T-helper 17 cell (primary cell): Measurements from ENCODE around the gene C16orf95. TPM values are rescaled to one million over a fixed set of nuclear protein-coding genes. Genes with fewer than 3 reads are reported as not detected.

Source experiments
- ATAC-seq: fragments of 150-1000 bp; cut with Tn5 transposase; 2 replicates; pipeline ENCODE4 v1.10.0; 2021; ENCODE audit warnings: mild to moderate bottlenecking, moderate library complexity
- DNase-seq, 3 donors: peaks; one replicate each; pipeline versions ENCODE4 v3.0.0 to v3.0.0-alpha.2; 2020 to 2021
- H3K9me3 ChIP-seq: one replicate; pipeline ENCODE4 v1.7.0; 2013; ENCODE audit warnings: low read length, mild to moderate bottlenecking; ENCODE audit not compliant: control insufficient read depth, poor library complexity, severe bottlenecking
- H3K27ac Mint-ChIP-seq: one replicate; pipeline ENCODE4 v1.8.0; 2022; ENCODE audit warnings: mild to moderate bottlenecking, moderate library complexity, mixed read lengths
- H3K27me3 Mint-ChIP-seq: one replicate; pipeline ENCODE4 v1.8.0; 2022; ENCODE audit warnings: mixed read lengths
- H3K36me3 Mint-ChIP-seq: one replicate; pipeline ENCODE4 v1.8.0; 2022; ENCODE audit warnings: low read depth, mixed read lengths
- H3K4me1 Mint-ChIP-seq: one replicate; pipeline ENCODE4 v1.8.0; 2022; ENCODE audit warnings: mild to moderate bottlenecking, mixed read lengths
- H3K4me3 Mint-ChIP-seq: one replicate; pipeline ENCODE4 v1.8.0; 2022; ENCODE audit warnings: mild to moderate bottlenecking, moderate library complexity, mixed read lengths
- total RNA-seq, 4 donors: library from RNA in 2 of 4; stranded (reverse) in 2 of 4; gene quantifications; one replicate each; pipeline ENCODE4 v1.2.3 and lab custom pipeline; 2022 to 2026

The C16orf95 gene
- total RNA-seq, 2 donors from 2014 or later = 2.0 to 2.6 TPM

- H3K9me3 ChIP-seq = no peaks in the 10 kb centered on the region
- Mint-ChIP-seq H3K27me3 (no peaks in the 10 kb centered on the region), H3K4me1 (peaks cover 8% of the 10 kb centered on the region), H3K4me3 (no peak overlapping the region), H3K36me3 (no peaks in the 10 kb centered on the region), H3K27ac (no peak overlapping the region)
- no peak for DNase-seq
- ATAC-seq = no peak
Observed at GRCh38 chr16:87295661-87296531, 21.3 kb downstream of the C16orf95 start.

DNA sequence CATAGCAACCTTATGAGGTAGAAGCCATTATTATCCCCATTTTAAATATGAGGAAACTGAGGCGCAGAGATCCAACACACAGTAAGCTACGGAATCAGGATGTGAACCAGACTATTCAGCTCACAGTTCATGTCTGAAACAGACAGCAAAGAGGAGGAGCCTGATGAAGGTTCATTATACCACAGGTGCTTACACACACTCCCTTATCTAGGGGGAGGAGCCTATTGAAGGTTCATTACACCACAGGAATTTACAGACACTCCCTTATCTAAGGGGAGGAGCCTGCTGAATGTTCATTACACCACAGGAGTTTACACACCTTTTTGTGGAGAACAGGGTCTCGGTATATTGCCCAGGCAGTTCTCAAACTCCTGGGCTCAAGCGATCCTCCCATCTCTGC lies 21.9 kb downstream of the C16orf95 start:
- Mint-ChIP-seq H3K27ac (no peak overlapping the region), H3K36me3 (no peaks in the 10 kb centered on the region), H3K27me3 (no peaks in the 10 kb centered on the region), H3K4me1 (peaks cover 8% of the 10 kb centered on the region), H3K4me3 (no peak overlapping the region)
- ATAC-seq (peak; percentile 61), DNase-seq (no peak)
- no peaks in the 10 kb centered on the region for H3K9me3 ChIP-seq

- Mint-ChIP-seq H3K36me3 (no peaks in the 10 kb centered on the region), H3K27me3 (no peaks in the 10 kb centered on the region), H3K4me3 (no peak overlapping the region), H3K27ac (no peak overlapping the region), H3K4me1 (peaks cover 8% of the 10 kb centered on the region)
- DNase-seq = no peak
- no peaks in the 10 kb centered on the region for H3K9me3 ChIP-seq
- ATAC-seq = no peak
Observed at GRCh38 chr16:87293990-87294389, 23.2 kb downstream of the C16orf95 start.

DNA sequence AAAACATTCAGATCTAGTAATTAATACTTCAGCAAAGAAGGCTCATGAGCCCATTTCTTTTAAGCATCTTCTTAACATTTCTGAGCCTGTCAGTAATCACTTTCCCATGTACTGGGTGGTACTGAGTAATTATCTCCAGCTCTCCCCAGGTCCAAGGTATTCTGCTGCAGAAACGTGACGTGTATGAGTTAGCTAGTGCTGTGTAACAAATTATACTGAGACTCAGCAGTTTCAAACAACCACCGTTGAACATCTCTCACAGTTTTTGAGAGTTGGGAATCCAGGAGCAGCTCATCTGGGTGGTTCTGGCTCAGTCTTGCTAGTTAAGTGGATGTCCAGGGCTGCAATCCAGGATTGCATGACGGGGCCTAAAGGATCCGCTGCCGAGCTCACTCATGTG lies 25.2 kb downstream of the C16orf95 start:
- Mint-ChIP-seq H3K27me3 (no peaks in the 10 kb centered on the region), H3K4me3 (no peak overlapping the region)
- no peak for ATAC-seq

DNA sequence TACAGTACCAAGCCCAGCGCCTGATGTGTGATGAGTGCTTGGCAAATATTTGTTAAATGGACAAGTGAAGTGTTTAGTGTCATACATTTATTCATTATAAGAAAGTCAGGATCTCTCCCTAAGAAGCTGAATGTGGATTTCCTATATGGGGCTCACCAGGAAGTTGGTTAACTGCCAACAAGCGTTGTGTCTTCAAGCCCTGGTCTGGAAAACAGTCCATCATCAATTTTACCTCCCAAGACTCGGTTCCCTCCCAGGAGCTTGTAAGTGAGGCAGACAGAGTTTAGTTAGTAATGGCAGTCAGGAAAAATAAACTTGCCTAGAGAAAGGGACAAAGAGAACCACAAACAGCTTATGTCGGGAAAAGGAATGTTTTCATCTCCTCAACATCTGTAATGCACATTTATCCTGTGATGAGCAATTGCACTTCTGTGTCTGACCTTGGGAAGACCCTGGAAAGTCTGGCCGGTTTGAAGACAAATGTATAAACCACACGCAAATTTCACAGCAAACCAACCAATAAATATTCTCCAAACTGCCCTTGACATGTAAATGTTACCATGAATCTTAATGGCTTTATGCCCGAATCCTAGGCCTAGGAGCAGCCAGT lies 28.3 kb downstream of the C16orf95 start:
- DNase-seq = no peak
- Mint-ChIP-seq H3K27me3 (no peaks in the 10 kb centered on the region), H3K27ac (no peak overlapping the region), H3K4me1 (no peaks in the 10 kb centered on the region), H3K36me3 (no peaks in the 10 kb centered on the region), H3K4me3 (no peak overlapping the region)
- ATAC-seq = no peak
- no peaks in the 10 kb centered on the region for H3K9me3 ChIP-seq

More for the DNA sequence above, 25.2 kb downstream of the C16orf95 start:
- Mint-ChIP-seq H3K4me1 (no peaks in the 10 kb centered on the region), H3K27ac (no peak overlapping the region), H3K36me3 (no peaks in the 10 kb centered on the region)
- H3K9me3 ChIP-seq = no peaks in the 10 kb centered on the region
- no peak for DNase-seq

DNA sequence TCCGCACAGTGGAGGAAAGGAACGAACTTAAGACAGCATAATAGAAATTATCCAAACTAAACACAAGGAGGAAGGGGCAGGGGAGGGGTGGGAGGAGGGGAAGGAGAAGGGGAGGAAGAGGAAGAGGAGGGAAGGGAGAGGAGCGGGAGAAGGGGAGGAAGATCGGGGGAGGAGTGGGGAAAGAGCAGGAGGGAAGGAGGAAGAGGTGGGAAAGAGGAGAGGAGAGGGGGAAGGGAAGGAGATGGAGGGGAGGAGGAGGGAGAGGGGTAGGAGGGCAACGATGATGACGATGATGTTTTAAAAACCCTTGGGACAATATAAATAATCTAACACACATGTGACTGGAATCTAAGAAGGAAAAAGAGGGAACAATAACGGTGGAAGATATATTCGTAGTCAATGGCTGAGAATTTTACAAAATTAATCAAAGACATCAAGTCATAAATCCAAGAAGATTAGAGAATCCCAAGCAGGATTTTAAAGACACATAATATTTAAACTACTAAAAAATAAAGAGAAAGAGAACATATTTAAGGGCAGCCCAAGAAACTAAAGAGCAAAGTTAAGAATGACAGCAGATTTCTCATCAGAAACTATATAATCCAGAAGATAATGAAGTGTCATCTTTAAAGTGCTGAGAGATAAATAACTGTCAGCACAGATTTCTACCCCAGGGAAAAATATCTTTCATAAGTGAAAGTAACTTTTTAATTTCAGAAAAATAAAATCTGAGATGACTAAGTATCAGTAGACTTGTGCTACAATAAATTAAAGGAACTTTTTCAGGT lies 30.2 kb downstream of the C16orf95 start:
- DNase-seq (no peak), ATAC-seq (no peak)
- H3K9me3 ChIP-seq = no peaks in the 10 kb centered on the region
- H3K4me3 Mint-ChIP-seq = no peak overlapping the region
- H3K4me1 Mint-ChIP-seq = no peaks in the 10 kb centered on the region
- H3K27ac Mint-ChIP-seq = no peak overlapping the region
- no peaks in the 10 kb centered on the region for H3K36me3 Mint-ChIP-seq
- H3K27me3 Mint-ChIP-seq = no peaks in the 10 kb centered on the region

DNA sequence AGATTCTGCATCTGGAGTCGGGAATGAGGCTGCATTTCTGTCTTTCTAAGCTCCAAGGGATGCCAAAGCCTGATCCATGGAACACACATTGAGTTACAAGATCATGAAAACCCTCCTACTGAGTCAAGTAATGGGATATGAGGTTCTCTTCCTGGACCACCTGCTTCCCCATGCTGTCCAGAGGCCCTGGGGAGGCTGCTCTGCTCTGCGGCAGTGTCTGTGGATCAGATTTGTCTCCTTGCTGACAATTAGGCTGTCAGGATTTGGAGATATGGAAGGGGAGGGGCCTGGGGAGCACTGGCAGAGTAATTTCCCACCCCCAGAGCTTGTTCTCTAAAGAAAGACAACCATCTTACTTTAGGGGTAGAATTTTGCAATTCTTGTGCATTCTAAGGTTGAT lies 33.0 kb downstream of the C16orf95 start:
- H3K4me3 Mint-ChIP-seq = no peak overlapping the region
- no peak overlapping the region for H3K27ac Mint-ChIP-seq
- DNase-seq = no peak
- no peaks in the 10 kb centered on the region for H3K27me3 Mint-ChIP-seq
- H3K36me3 Mint-ChIP-seq = no peaks in the 10 kb centered on the region
- H3K9me3 ChIP-seq = no peaks in the 10 kb centered on the region
- ATAC-seq = no peak
- H3K4me1 Mint-ChIP-seq = no peaks in the 10 kb centered on the region

DNA sequence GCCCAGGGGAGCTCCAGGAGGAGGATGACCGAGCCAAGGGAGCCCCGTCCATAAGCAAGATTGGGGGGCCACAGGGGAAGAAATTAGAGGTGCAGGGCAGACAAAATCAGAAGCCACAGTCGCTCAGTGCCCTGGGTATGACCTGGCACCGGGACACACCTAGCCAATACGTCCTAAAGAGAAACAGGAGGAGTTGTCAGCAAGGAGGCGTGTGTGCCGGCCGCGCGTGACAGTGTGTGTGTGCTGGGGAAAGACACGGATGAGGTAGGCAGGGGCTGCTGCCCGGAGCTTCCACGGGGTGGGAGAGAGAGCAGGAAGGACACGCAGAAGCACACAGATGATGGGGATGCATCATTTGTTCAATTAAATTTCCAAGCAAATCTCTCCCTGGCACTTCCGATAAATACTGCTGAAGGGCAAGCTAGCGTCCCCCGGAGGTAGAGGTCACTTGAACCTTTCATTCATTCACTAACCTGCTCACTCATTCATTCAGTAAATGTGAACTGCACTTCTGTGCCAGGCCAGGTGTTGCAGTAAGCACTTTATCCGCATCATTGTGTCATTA lies 38.0 kb downstream of the C16orf95 start:
- Mint-ChIP-seq H3K4me1 (peaks cover 5% of the 10 kb centered on the region), H3K4me3 (peak overlapping the region; percentile 36), H3K36me3 (no peaks in the 10 kb centered on the region), H3K27me3 (peaks cover 29% of the 10 kb centered on the region), H3K27ac (no peak overlapping the region)
- no peak for ATAC-seq
- no peaks in the 10 kb centered on the region for H3K9me3 ChIP-seq
- DNase-seq = no peak

DNA sequence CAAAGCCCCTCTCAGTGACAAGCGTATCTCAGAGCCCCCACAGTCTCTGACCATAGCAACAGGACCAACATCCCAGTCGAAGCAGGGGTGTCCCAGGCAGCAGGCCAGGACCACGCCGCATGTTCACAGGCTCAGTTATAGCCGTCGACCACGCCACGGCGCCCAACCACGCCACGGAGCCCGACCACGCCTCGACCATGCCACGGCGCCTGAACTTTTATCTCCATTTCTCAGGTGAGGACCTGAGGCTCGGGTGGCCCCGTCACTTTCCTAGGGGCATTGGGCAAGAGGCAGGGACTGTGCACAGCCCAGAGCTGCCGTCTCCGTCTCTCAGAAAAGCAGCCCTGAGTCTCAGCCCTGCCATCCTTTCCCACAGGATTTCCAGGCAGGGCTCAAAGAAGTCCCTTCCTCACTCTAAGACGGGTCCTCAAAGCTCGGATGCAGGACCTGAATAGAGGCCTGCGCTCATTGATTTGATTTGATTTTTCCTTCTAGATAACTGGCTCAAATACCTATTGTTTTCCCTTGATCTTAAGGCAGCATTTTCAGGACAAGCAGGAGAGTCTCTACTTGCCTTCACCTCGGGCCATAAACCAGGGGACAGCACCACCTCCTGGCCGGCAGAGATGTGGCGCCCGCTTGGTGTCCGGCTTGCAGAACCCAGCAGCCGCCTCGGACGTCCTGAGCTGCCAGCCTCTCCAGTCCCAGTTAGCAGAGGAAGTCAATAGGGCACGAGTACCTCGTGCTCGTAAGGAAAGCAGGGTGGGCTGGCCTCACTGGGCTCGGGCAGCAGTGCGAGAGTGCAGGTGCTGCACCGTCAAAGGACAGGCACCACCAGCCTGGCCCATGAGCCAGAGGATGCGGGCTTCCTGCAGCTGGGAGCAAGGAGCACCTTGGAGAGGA lies 38.8 kb downstream of the C16orf95 start:
- no peaks in the 10 kb centered on the region for H3K9me3 ChIP-seq
- H3K4me1 Mint-ChIP-seq = peaks cover 5% of the 10 kb centered on the region
- H3K4me3 Mint-ChIP-seq = no peak overlapping the region
- DNase-seq (no peak), ATAC-seq (no peak)
- no peaks in the 10 kb centered on the region for H3K36me3 Mint-ChIP-seq
- H3K27ac Mint-ChIP-seq = no peak overlapping the region
- peaks cover 29% of the 10 kb centered on the region for H3K27me3 Mint-ChIP-seq

DNA sequence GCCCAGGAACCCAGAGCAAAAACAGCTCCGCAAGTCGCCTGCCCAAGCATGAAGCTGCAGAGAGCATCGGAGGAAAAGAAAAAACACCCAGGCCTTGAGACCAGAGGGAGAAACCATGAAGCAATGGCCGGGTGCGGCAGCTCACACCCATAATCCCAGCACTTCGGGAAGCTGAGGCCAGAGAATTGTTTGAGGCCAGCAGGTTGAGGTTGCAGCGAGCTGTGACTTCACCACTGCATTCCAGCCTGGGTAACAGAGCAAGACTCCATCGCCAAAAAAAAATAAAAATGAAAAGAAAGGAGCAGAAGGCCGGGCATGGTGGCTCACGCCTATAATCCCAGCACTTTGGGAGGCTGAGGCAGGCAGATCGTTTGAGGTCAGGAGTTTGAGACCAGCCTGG lies 40.3 kb downstream of the C16orf95 start:
- H3K36me3 Mint-ChIP-seq = no peaks in the 10 kb centered on the region
- H3K4me1 Mint-ChIP-seq = peaks cover 8% of the 10 kb centered on the region
- H3K4me3 Mint-ChIP-seq = no peak overlapping the region
- H3K9me3 ChIP-seq = no peaks in the 10 kb centered on the region
- H3K27me3 Mint-ChIP-seq = peaks cover 29% of the 10 kb centered on the region
- DNase-seq (no peak), ATAC-seq (no peak)
- H3K27ac Mint-ChIP-seq = no peak overlapping the region

DNA sequence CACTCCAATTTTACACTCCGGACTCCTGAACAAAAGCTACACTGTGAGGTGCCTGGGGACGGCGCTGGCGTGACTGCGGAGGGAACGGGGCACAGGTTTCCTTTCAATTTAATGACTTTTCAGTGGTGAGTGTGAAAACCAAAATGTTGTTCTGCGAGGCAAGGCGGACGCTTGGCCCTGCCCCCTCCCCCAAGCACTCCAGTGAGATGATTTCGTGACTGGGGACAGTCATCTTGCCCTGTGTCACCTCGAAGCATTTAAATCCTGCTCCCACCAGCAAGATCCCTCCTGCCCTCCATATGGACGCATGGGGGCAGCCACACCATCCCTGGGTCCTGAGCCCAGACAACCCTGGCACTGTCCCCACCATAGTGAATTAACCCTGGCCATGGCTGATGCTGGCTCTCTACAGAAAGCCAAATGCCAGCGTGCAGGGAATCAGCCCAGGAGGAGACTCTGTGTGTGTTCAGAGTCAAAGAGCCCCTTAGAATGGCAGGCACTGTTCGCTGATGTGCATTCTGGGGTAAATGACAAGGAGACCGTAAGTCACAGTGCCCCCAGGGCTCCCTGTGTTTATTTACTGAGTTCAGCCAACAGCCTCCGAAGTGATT lies 41.0 kb downstream of the C16orf95 start:
- peaks cover 29% of the 10 kb centered on the region for H3K27me3 Mint-ChIP-seq
- H3K4me1 Mint-ChIP-seq = peaks cover 8% of the 10 kb centered on the region
- no peaks in the 10 kb centered on the region for H3K36me3 Mint-ChIP-seq
- H3K27ac Mint-ChIP-seq = no peak overlapping the region
- ATAC-seq = no peak
- H3K4me3 Mint-ChIP-seq = no peak overlapping the region
- H3K9me3 ChIP-seq = no peaks in the 10 kb centered on the region
- DNase-seq = no peak

DNA sequence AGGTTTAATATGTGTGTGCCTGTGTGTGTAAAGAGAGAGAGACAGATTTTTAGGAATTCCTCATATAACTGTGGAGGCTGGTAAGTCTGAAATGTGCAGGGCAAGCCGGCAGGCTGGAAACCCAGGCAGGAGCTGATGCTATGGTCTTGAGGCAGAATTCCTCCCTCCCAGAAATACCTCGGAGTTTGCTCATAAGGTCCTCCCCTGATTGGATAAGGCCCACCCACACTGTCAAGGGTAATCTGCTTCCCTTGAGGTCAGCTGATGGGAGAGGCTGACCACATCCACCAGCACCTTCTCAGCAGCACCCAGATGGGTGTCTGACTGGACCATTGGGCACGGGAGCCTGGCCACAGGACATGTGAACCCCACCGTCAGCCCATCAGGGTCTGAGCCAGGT lies 42.4 kb downstream of the C16orf95 start:
- DNase-seq = no peak
- ATAC-seq = no peak
- peaks cover 8% of the 10 kb centered on the region for H3K4me1 Mint-ChIP-seq
- H3K9me3 ChIP-seq = no peaks in the 10 kb centered on the region
- no peaks in the 10 kb centered on the region for H3K36me3 Mint-ChIP-seq
- no peak overlapping the region for H3K27ac Mint-ChIP-seq
- peaks cover 29% of the 10 kb centered on the region for H3K27me3 Mint-ChIP-seq
- no peak overlapping the region for H3K4me3 Mint-ChIP-seq
